Uterus (tissue), 2 donors: ENCODE measurements around the gene PRUNE2.

ENCODE experiments used
- POLR2A ChIP-seq, 2 donors: fragments of 450-650 bp; IDR thresholded peaks; one replicate each; pipeline ENCODE4 v1.6.1; 2016; ENCODE audit warnings: antibody characterized with exemption in 2 of 2, mild to moderate bottlenecking in 1 of 2, moderate library complexity in 1 of 2
- TF ChIP-seq, protein P1 (sequence below), 4 experiments: fragments of 200-600 bp in 2 of 4; fragments of 450-650 bp in 2 of 4; sonication (generic) in 2 of 4; IDR thresholded peaks; one replicate each; pipeline ENCODE4 v1.5.1; 2016 to 2019; ENCODE audit warnings: antibody characterized with exemption in 4 of 4, mild to moderate bottlenecking in 2 of 4, moderate library complexity in 1 of 4

DNA sequence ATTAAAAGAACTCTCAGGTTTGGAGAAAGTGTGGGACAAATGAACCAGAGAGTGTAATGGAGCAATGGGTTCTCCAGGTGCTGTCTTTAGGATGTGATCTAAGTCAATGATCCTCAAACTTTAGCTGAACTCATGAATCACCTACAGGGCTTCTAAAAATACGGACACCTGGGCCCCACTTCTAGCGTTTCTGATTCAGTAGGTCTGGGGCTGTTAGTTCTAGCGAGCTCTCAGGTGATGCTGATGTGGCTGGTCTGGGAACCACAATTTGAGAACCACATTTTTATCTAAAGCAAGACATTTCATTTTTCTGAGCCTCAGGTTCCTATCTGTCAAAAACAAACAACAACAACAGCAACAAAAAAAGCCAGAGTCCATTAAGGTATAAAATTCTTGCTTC, 176.8 kb downstream of the PRUNE2 start:
- TF ChIP-seq, protein P1, sequence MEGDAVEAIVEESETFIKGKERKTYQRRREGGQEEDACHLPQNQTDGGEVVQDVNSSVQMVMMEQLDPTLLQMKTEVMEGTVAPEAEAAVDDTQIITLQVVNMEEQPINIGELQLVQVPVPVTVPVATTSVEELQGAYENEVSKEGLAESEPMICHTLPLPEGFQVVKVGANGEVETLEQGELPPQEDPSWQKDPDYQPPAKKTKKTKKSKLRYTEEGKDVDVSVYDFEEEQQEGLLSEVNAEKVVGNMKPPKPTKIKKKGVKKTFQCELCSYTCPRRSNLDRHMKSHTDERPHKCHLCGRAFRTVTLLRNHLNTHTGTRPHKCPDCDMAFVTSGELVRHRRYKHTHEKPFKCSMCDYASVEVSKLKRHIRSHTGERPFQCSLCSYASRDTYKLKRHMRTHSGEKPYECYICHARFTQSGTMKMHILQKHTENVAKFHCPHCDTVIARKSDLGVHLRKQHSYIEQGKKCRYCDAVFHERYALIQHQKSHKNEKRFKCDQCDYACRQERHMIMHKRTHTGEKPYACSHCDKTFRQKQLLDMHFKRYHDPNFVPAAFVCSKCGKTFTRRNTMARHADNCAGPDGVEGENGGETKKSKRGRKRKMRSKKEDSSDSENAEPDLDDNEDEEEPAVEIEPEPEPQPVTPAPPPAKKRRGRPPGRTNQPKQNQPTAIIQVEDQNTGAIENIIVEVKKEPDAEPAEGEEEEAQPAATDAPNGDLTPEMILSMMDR (IDR thresholded peaks at IDR 0.05): no peak
- no peak for TF ChIP-seq POLR2A (IDR thresholded peaks at IDR 0.05)
